ENCODE results near the gene ATXN2. TPM values are rescaled to one million over a fixed set of nuclear protein-coding genes. Genes with fewer than 3 reads are reported as not detected.

Gene ATXN2
- total RNA-seq, 4 donors from 2014 or later = 50.3 to 84.3 (median 64.3) TPM

DNA sequence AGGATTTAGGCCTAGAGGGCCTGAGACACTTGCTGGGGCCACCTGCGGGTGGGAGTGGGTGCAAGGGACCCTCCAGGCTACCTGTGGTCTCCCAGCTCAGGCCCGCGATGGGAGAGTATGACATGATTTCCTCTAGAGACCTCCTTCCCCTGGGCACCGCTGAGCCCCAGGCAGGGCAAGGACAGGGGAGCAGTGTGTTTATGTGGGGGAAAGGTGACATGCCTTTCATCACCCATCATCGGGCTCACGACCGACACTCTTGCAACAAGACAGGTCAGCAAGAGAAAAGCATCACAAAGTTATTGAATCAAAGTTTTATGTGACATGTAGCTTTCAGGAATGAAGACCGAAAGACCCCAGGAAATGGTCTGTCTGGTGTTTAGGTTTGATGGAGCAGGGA is 173.5 kb downstream of the ATXN2 start:
- TF ChIP-seq POLR2A (IDR thresholded peaks at IDR 0.05) (no peak), EP300 (IDR thresholded peaks at IDR 0.05) (no peak)
- TF ChIP-seq, protein P1, sequence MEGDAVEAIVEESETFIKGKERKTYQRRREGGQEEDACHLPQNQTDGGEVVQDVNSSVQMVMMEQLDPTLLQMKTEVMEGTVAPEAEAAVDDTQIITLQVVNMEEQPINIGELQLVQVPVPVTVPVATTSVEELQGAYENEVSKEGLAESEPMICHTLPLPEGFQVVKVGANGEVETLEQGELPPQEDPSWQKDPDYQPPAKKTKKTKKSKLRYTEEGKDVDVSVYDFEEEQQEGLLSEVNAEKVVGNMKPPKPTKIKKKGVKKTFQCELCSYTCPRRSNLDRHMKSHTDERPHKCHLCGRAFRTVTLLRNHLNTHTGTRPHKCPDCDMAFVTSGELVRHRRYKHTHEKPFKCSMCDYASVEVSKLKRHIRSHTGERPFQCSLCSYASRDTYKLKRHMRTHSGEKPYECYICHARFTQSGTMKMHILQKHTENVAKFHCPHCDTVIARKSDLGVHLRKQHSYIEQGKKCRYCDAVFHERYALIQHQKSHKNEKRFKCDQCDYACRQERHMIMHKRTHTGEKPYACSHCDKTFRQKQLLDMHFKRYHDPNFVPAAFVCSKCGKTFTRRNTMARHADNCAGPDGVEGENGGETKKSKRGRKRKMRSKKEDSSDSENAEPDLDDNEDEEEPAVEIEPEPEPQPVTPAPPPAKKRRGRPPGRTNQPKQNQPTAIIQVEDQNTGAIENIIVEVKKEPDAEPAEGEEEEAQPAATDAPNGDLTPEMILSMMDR (IDR thresholded peaks at IDR 0.05) = no peak
- no peaks in the 10 kb centered on the region for H3K9me3 ChIP-seq
- DNase-seq (ENCODE audit: low spot score in 2 of 2) = no peak
- no peak overlapping the region for H3K27ac ChIP-seq
- 60 to 70% methylated on average over 8 of the region's 8 CpGs for WGBS, 2 donors
- H3K27me3 ChIP-seq = no peaks in the 10 kb centered on the region
- H3K4me1 ChIP-seq = peaks cover 0 to 32% (median 30%) of the 10 kb centered on the region in 4 donors
- peaks cover 0 to 20% (median 0%) of the 10 kb centered on the region in 3 donors for H3K36me3 ChIP-seq
- H3K4me3 ChIP-seq = no peak overlapping the region

DNA sequence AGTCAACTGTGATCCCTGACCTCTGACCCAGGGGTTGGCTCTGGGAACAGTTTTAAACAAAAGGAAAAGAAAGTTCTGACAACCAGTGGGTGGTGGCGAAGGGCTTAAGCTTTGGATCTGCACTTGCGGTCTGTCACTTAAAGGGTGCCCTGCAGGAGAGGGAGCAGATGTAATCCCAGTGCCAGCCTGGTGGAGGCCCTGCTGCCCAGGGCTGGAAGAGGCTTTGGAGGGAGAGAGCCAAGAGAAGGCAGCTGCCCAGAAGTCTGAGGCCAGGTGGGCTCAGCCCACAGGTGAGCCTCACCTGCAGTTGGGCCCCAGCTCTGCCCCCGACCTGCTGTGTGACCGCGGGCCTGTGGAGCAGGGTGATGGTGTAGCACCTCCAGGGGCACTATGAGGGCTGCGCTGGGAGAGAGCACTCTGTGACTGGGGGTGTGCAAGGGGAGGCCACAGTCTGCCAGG is 174.3 kb downstream of the ATXN2 start:
- no peak for DNase-seq (ENCODE audit: low spot score in 2 of 2)
- Histone ChIP-seq H3K27me3 (no peaks in the 10 kb centered on the region), H3K9me3 (no peaks in the 10 kb centered on the region), H3K4me3 (no peak overlapping the region), H3K4me1 (peaks cover 0 to 23% (median 22%) of the 10 kb centered on the region in 4 donors), H3K36me3 (peaks cover 0 to 29% (median 0%) of the 10 kb centered on the region in 3 donors), H3K27ac (no peak overlapping the region)
- WGBS, 2 donors = 94 to 97% methylated on average over 6 of the region's 6 CpGs
- TF ChIP-seq, protein P1 (IDR thresholded peaks at IDR 0.05) = no peak
- TF ChIP-seq EP300 (IDR thresholded peaks at IDR 0.05) = no peak
- TF ChIP-seq POLR2A (IDR thresholded peaks at IDR 0.05) = no peak

DNA sequence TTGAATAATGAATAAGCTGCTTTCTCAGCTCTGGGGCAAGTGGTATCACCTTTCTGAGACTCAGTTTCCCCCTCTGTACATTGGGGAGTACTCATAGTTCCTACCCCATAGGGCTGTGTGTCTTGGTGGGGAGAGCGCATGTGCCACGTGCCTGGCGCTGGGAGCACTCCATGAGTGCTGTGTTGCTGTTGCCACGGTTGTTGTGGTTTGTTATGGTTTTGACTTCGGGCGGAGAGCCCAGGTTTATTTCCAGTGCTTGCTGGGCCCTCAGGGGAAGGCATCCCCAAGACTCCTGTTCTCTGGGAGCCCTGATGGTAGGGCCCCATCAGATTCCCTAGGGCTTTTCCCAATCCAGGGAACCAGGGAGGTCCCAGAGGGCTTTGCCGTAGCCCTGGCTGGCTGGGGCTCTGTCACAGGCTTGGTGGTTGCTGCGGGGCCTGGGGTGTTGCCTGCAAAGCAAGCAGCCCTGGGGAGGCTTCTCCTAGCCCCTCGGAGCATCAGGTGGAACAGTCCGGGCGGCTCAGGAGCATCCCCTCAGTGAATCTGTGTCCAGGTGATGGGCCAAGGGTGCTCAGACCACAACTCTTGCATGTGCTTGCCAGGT is 174.8 kb downstream of the ATXN2 start:
- whole genome bisulfite sequencing, 2 donors = 85 to 93% methylated on average over 8 to 11 of the region's 11 CpGs
- no peaks in the 10 kb centered on the region for H3K27me3 ChIP-seq
- no peak for DNase-seq (ENCODE audit: low spot score in 2 of 2)
- no peaks in the 10 kb centered on the region for H3K9me3 ChIP-seq
- H3K36me3 ChIP-seq = peaks cover 0 to 34% (median 0%) of the 10 kb centered on the region in 3 donors
- no peak overlapping the region for H3K27ac ChIP-seq
- no peak overlapping the region for H3K4me3 ChIP-seq
- H3K4me1 ChIP-seq = peaks cover 0 to 18% (median 17%) of the 10 kb centered on the region in 4 donors
- TF ChIP-seq EP300 (IDR thresholded peaks at IDR 0.05) (no peak), POLR2A (IDR thresholded peaks at IDR 0.05) (no peak)
- TF ChIP-seq, protein P1 (IDR thresholded peaks at IDR 0.05) = no peak

DNA sequence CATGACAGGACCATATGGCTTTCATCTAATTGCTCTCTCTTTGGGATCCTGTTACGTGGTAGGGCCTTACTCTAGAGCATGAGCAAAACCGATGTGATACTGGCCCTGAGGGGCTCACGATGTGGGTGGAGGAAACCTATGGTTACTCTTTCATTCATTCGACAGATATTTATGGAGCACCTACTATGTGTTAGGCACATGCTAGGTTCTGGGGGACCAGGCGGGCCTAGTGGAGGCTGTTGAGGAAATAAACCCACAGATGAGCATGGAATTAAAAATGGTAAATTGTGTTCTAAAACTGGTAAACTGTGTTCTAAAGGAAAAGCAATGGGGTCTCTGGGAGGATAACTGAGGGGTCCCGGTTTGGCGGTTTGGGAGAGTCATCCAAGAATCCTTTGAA is 178.6 kb downstream of the ATXN2 start:
- Histone ChIP-seq H3K36me3 (peaks cover 2 to 60% (median 9%) of the 10 kb centered on the region in 3 donors), H3K4me1 (peaks cover 0 to 10% (median under 1%) of the 10 kb centered on the region in 4 donors), H3K27ac (no peak overlapping the region), H3K9me3 (no peaks in the 10 kb centered on the region), H3K4me3 (no peak overlapping the region), H3K27me3 (no peaks in the 10 kb centered on the region)
- no peak for DNase-seq (ENCODE audit: low spot score in 2 of 2)
- TF ChIP-seq EP300 (IDR thresholded peaks at IDR 0.05) = no peak
- TF ChIP-seq, protein P1 (IDR thresholded peaks at IDR 0.05) = no peak
- TF ChIP-seq POLR2A (IDR thresholded peaks at IDR 0.05) = no peak
- 90% methylated on average over 7 of the region's 7 CpGs for WGBS, 2 donors

DNA sequence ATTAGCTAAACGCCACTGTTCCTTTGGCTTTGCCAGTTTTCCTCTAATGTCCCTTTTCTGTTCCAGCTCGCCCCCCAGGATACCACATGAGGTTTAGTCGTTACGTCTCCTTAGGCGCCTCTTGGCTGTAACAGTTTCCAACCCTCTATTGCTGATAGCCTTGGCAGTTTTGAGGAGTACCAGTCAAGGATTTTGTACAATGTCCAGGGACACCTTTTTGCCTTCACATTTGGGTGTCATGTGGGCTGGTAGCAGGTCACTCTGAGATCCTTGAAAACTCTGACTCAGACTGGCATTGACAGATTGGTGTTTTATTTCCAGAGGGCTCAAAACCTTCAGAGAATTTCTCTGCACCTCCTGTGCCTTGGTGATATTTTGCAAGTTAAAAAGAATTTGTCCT is 179.3 kb downstream of the ATXN2 start:
- Histone ChIP-seq H3K4me1 (peaks cover 0 to 5% (median 1%) of the 10 kb centered on the region in 4 donors), H3K27me3 (no peaks in the 10 kb centered on the region), H3K36me3 (peaks cover 2 to 60% (median 9%) of the 10 kb centered on the region in 3 donors), H3K4me3 (no peak overlapping the region), H3K27ac (no peak overlapping the region), H3K9me3 (no peaks in the 10 kb centered on the region)
- no peak for DNase-seq (ENCODE audit: low spot score in 2 of 2)
- no peak for TF ChIP-seq POLR2A (IDR thresholded peaks at IDR 0.05)
- no peak for TF ChIP-seq EP300 (IDR thresholded peaks at IDR 0.05)
- TF ChIP-seq, protein P1 (IDR thresholded peaks at IDR 0.05) = no peak
- WGBS, 2 donors = 90 to 94% methylated on average over 5 of the region's 5 CpGs
